A673 (cell line): ENCODE results near the gene DPCD. TPM values are rescaled to one million over a fixed set of nuclear protein-coding genes. Genes with fewer than 3 reads are reported as not detected.

Experiments used
- BruUV-seq: library from RNA; stranded (reverse); fragments of 400-500 nt; replicated peaks from 2 replicates; lab custom pipeline; 2021; lab: Mats Ljungman, UMichigan
- CTCF ChIA-PET: fragments of 300-600 bp; sonication (Branson Sonifier 250); formaldehyde crosslinking; loops from one replicate; lab custom pipeline; 2022; ENCODE audit warnings: antibody characterized with exemption; lab: Charles Lee
- POLR2A ChIA-PET: fragments of 300-600 bp; sonication (Branson Sonifier 250); formaldehyde crosslinking; loops from one replicate; lab custom pipeline; 2022; ENCODE audit warnings: antibody characterized with exemption; ENCODE audit not compliant: low non-redundant PET; lab: Charles Lee
- DNase-seq: peaks from one replicate; pipeline ENCODE4 v3.0.0-alpha.2; 2015; ENCODE audit warnings: low spot score
- H3K27ac ChIP-seq: fragments of 200-600 bp; sonication (generic); 2 replicates; pipeline ENCODE4 v1.5.1; 2016; ENCODE audit warnings: mixed run types, low read depth, mild to moderate bottlenecking, mixed read lengths, antibody characterized with exemption, low read length; ENCODE audit not compliant: poor library complexity, severe bottlenecking
- H3K27me3 ChIP-seq: fragments of 200-600 bp; sonication (generic); replicated peaks from 2 replicates; pipeline ENCODE4 v1.6.1; 2017; ENCODE audit warnings: mixed run types, low read depth, mild to moderate bottlenecking, mixed read lengths, antibody characterized with exemption, low read length; ENCODE audit not compliant: insufficient read depth, poor library complexity
- H3K36me3 ChIP-seq: fragments of 200-600 bp; sonication (generic); 2 replicates; pipeline ENCODE4 v1.6.1; 2016; ENCODE audit warnings: mixed run types, mild to moderate bottlenecking, mixed read lengths, antibody characterized with exemption, low read length; ENCODE audit not compliant: insufficient read depth, poor library complexity, severe bottlenecking
- H3K4me1 ChIP-seq: fragments of 200-600 bp; sonication (generic); 2 replicates; pipeline ENCODE4 v1.6.1; 2017; ENCODE audit warnings: mixed run types, mild to moderate bottlenecking, mixed read lengths, antibody characterized with exemption, low read length; ENCODE audit not compliant: insufficient read depth, poor library complexity, severe bottlenecking
- H3K4me3 ChIP-seq: fragments of 200-600 bp; sonication (generic); 2 replicates; pipeline ENCODE4 v1.5.1; 2016; ENCODE audit warnings: low read depth, mixed run types, mild to moderate bottlenecking, mixed read lengths, low read length; ENCODE audit not compliant: poor library complexity, severe bottlenecking
- H3K9me3 ChIP-seq: fragments of 200-600 bp; sonication (generic); 2 replicates; pipeline ENCODE4 v1.6.1; 2016; ENCODE audit warnings: mixed run types, low read depth, mild to moderate bottlenecking, mixed read lengths, antibody characterized with exemption, low read length; ENCODE audit not compliant: poor library complexity, severe bottlenecking
- EZH2 ChIP-seq: fragments of 200-600 bp; sonication (generic); IDR thresholded peaks from 2 replicates; pipeline ENCODE4 v1.6.1; 2017; ENCODE audit warnings: borderline replicate concordance, low read depth, mild to moderate bottlenecking, mixed read lengths, antibody characterized with exemption, low read length; ENCODE audit not compliant: poor library complexity, severe bottlenecking
- intact Hi-C: fragments of 100-400 bp; cut with micrococcal nuclease; formaldehyde crosslinking; loops from one replicate; pipeline ENCODE4 v1.10.0; 2022; ENCODE audit not compliant: unreplicated experiment
- microRNA-seq: library from miRNA; unstranded; fragments of <30 nt; microRNA quantifications from one replicate; pipeline ENCODE4 v1.2.0, GENCODE V29; 2021
- total RNA-seq: library from RNA; stranded (reverse); gene quantifications from 2 replicates; pipeline ENCODE4 v1.2.3, GENCODE V29; 2021
- TF ChIP-seq, protein P1 (sequence below): fragments of 300-800, 200-600 bp; sonication (generic); conservative IDR thresholded peaks from 2 replicates; pipeline ENCODE4 v1.5.1; 2017; ENCODE audit warnings: low read depth, mild to moderate bottlenecking, antibody characterized with exemption, low read length, moderate library complexity, mixed read lengths

The DPCD gene
- total RNA-seq, 1 experiment from 2014 or later = 32.5 TPM

DNA sequence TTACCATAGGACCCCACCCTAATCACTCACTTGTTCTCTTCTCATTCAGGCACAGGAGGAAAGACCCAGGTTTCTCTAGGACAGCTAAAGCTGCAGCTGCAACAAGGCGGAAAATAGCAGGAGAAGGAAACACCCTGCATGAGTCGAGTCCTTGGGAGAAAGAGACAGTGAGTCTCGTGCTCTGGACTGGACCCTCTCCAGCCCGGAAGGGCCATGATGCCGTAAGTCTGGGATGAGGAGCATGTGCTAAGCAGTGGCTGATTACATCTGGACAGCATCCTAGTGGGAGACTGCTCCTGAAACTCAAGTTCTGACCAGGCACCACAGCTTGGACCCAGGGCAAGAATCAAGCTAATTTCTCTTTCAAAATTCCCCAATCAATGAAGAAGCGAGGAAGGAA lies 67.4 kb downstream of the DPCD start:
- no peaks in the 10 kb centered on the region for H3K9me3 ChIP-seq
- no peak for DNase-seq
- ChIA-PET POLR2A (no interaction called here), CTCF (no interaction called here)
- H3K4me3 ChIP-seq = no peak overlapping the region
- no peaks in the 10 kb centered on the region for H3K27me3 ChIP-seq
- TF ChIP-seq EZH2 = no peak
- TF ChIP-seq, protein P1, sequence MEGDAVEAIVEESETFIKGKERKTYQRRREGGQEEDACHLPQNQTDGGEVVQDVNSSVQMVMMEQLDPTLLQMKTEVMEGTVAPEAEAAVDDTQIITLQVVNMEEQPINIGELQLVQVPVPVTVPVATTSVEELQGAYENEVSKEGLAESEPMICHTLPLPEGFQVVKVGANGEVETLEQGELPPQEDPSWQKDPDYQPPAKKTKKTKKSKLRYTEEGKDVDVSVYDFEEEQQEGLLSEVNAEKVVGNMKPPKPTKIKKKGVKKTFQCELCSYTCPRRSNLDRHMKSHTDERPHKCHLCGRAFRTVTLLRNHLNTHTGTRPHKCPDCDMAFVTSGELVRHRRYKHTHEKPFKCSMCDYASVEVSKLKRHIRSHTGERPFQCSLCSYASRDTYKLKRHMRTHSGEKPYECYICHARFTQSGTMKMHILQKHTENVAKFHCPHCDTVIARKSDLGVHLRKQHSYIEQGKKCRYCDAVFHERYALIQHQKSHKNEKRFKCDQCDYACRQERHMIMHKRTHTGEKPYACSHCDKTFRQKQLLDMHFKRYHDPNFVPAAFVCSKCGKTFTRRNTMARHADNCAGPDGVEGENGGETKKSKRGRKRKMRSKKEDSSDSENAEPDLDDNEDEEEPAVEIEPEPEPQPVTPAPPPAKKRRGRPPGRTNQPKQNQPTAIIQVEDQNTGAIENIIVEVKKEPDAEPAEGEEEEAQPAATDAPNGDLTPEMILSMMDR = no peak
- no peaks in the 10 kb centered on the region for H3K4me1 ChIP-seq
- no peak overlapping the region for H3K27ac ChIP-seq
- no TSS peak for BruUV-seq
- intact Hi-C loops = no loop called here
- no peaks in the 10 kb centered on the region for H3K36me3 ChIP-seq

DNA sequence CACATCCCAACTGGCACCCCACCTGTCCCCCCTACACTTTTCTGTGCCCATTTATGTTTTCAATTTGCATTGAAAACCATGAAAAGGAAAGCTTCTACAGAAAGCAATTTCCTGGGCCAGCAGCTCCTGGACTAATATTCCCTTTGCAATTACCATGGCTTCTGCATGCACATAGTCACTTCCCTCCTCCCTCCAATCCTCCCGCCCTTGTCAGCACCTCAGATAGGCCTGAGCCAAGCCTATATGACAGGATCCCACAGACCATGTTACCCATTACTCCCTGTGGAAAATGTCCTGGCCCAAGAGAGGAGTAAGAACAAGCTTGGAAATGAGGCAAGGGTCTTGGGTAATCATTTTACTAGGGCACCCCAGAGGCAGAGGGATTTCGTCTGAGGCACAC lies 68.8 kb downstream of the DPCD start:
- H3K36me3 ChIP-seq = no peaks in the 10 kb centered on the region
- POLR2A ChIA-PET = no interaction called here
- DNase-seq = no peak
- no peak for TF ChIP-seq EZH2
- H3K9me3 ChIP-seq = no peaks in the 10 kb centered on the region
- H3K4me3 ChIP-seq = no peak overlapping the region
- no peaks in the 10 kb centered on the region for H3K4me1 ChIP-seq
- no TSS peak for BruUV-seq
- H3K27ac ChIP-seq = no peak overlapping the region
- intact Hi-C loops = no loop called here
- no peaks in the 10 kb centered on the region for H3K27me3 ChIP-seq
- CTCF ChIA-PET = no interaction called here

DNA sequence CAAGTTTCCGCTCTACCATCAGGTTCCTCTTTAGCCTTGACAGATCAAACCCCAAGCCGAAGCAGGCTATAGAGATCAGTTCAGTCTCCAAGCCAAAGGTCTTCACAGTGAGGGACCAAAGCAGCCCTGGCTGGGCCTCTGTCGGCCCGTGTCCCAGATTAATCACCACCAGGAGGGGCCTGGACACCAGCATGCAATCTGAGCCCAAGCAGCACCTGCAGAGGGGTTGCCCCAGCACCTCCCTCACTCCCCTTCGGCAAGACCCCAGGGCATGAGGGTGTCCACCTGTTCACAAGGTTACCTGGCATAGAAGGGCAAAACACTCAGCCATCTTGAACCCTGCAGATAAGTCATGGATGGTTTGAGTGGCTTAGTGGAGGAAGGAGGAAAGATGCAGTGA lies 70.9 kb downstream of the DPCD start:
- Histone ChIP-seq H3K4me3 (no peak overlapping the region), H3K27me3 (no peaks in the 10 kb centered on the region), H3K9me3 (no peaks in the 10 kb centered on the region), H3K27ac (no peak overlapping the region), H3K36me3 (no peaks in the 10 kb centered on the region), H3K4me1 (no peaks in the 10 kb centered on the region)
- ChIA-PET POLR2A (no interaction called here), CTCF (no interaction called here)
- no TSS peak for BruUV-seq
- no peak for DNase-seq
- intact Hi-C loops = no loop called here
- TF ChIP-seq EZH2 = no peak
- TF ChIP-seq, protein P1 = no peak

Small RNA genes lying within 50 kb of the gene (microRNA-seq; reads per million reads assigned to microRNA genes)
- not detected for gene MIR3158-1
- gene MIR3158-2 = not detected

Other genes with a start within 250 kb of the DPCD start
- gene BTRC, start 234.2 kb upstream of the DPCD start, total RNA-seq = 22.6 and 23.6 TPM in 2 replicates
- gene POLL, start 64 bp upstream of the DPCD start, total RNA-seq = 27.2 and 30.6 TPM in 2 replicates
- gene FBXW4, start 106.8 kb downstream of the DPCD start, total RNA-seq = 19.5 and 24.0 TPM in 2 replicates
- not detected in 2 replicates for gene FGF8, start 187.8 kb downstream of the DPCD start, total RNA-seq
- gene NPM3, start 195.1 kb downstream of the DPCD start, total RNA-seq = 94.7 and 98.2 TPM in 2 replicates
- 109 and 114 TPM in 2 replicates for gene OGA, start 230.1 kb downstream of the DPCD start, total RNA-seq